H9 (cell line): ENCODE measurements around the gene ABCA13. TPM values are rescaled to one million over a fixed set of nuclear protein-coding genes. Genes with fewer than 3 reads are reported as not detected.

ENCODE experiments used
- DNase-seq: peaks from one replicate; pipeline ENCODE4 v3.0.0-alpha.2; 2017
- H2AFZ ChIP-seq: one replicate; pipeline ENCODE4 v1.6.1; 2013; ENCODE audit warnings: mild to moderate bottlenecking, low read length, control low read depth, moderate library complexity
- H2AK5ac ChIP-seq: 2 replicates; pipeline ENCODE4 v1.6.1; 2013; ENCODE audit warnings: low read length, control low read depth, mixed read lengths; ENCODE audit not compliant: insufficient read length
- H2BK120ac ChIP-seq: one replicate; pipeline ENCODE4 v1.6.1; 2013; ENCODE audit warnings: low read depth, mild to moderate bottlenecking, low read length, control low read depth, inconsistent platforms; ENCODE audit not compliant: poor library complexity, severe bottlenecking
- H2BK12ac ChIP-seq: 2 replicates; pipeline ENCODE4 v1.6.1; 2013; ENCODE audit warnings: low read length, control low read depth, mixed read lengths, low read depth; ENCODE audit not compliant: insufficient read length
- H2BK15ac ChIP-seq: 2 replicates; pipeline ENCODE4 v1.6.1; 2013; ENCODE audit warnings: low read depth, low read length, control low read depth
- H2BK20ac ChIP-seq: one replicate; pipeline ENCODE4 v1.6.1; 2013; ENCODE audit warnings: low read depth, mild to moderate bottlenecking, low read length, control low read depth, inconsistent platforms; ENCODE audit not compliant: poor library complexity, severe bottlenecking
- H2BK5ac ChIP-seq: 2 replicates; pipeline ENCODE4 v1.6.1; 2013; ENCODE audit warnings: low read length, control low read depth, mixed read lengths; ENCODE audit not compliant: insufficient read length
- H3K14ac ChIP-seq: 2 replicates; pipeline ENCODE4 v1.6.1; 2013; ENCODE audit warnings: low read length, control low read depth; ENCODE audit not compliant: insufficient read depth
- H3K18ac ChIP-seq: 2 replicates; pipeline ENCODE4 v1.6.1; 2013; ENCODE audit warnings: low read depth, mild to moderate bottlenecking, mixed read lengths, low read length, control low read depth; ENCODE audit not compliant: insufficient read length
- H3K23ac ChIP-seq: 2 replicates; pipeline ENCODE4 v1.6.1; 2013; ENCODE audit warnings: low read length, control low read depth, mixed read lengths, low read depth; ENCODE audit not compliant: insufficient read length
- H3K23me2 ChIP-seq: 2 replicates; pipeline ENCODE4 v1.6.1; 2013; ENCODE audit warnings: low read depth, mild to moderate bottlenecking, mixed read lengths, low read length, control low read depth; ENCODE audit not compliant: insufficient read length, poor library complexity, severe bottlenecking
- H3K27ac ChIP-seq: 2 replicates; pipeline ENCODE4 v1.5.1; 2013; ENCODE audit warnings: low read length, control low read depth, mixed read lengths, low read depth; ENCODE audit not compliant: insufficient read length
- H3K27me3 ChIP-seq: 2 replicates; pipeline ENCODE4 v1.6.1; 2013; ENCODE audit warnings: low read length, control low read depth, inconsistent platforms; ENCODE audit not compliant: insufficient read depth
- H3K4ac ChIP-seq: 2 replicates; pipeline ENCODE4 v1.6.1; 2013; ENCODE audit warnings: low read depth, mild to moderate bottlenecking, control low read depth, inconsistent platforms, low read length, moderate library complexity
- H3K4me1 ChIP-seq: 2 replicates; pipeline ENCODE4 v1.6.1; 2013; ENCODE audit warnings: low read length, control low read depth, inconsistent platforms; ENCODE audit not compliant: insufficient read depth
- H3K4me2 ChIP-seq: 2 replicates; pipeline ENCODE4 v1.6.1; 2013; ENCODE audit warnings: low read length, control low read depth, mixed read lengths; ENCODE audit not compliant: insufficient read length, insufficient read depth
- H3K56ac ChIP-seq: 2 replicates; pipeline ENCODE4 v1.6.1; 2013; ENCODE audit warnings: low read depth, mild to moderate bottlenecking, mixed read lengths, low read length, control low read depth; ENCODE audit not compliant: insufficient read length
- H3K79me1 ChIP-seq: 2 replicates; pipeline ENCODE4 v1.6.1; 2013; ENCODE audit warnings: low read depth, mild to moderate bottlenecking, moderate library complexity, low read length, control low read depth, inconsistent platforms; ENCODE audit not compliant: insufficient read depth, poor library complexity, severe bottlenecking
- H3K79me2 ChIP-seq: 2 replicates; pipeline ENCODE4 v1.6.1; 2013; ENCODE audit warnings: low read length, control low read depth, inconsistent platforms; ENCODE audit not compliant: insufficient read depth
- H3K9ac ChIP-seq: 2 replicates; pipeline ENCODE4 v1.6.1; 2013; ENCODE audit warnings: low read length, control low read depth, mixed read lengths; ENCODE audit not compliant: insufficient read length; ENCODE audit errors: extremely low read depth
- H3K9me3 ChIP-seq: one replicate; pipeline ENCODE4 v1.6.1; 2013; ENCODE audit warnings: low read depth, low read length, inconsistent platforms; ENCODE audit not compliant: control insufficient read depth
- H3T11ph ChIP-seq: one replicate; pipeline ENCODE4 v1.6.1; 2013; ENCODE audit warnings: mild to moderate bottlenecking, low read length, control low read depth, inconsistent platforms
- H4K20me1 ChIP-seq: one replicate; pipeline ENCODE4 v1.6.1; 2013; ENCODE audit not compliant: control insufficient read depth, insufficient read length, insufficient read depth
- H4K5ac ChIP-seq: 2 replicates; pipeline ENCODE4 v1.6.1; 2013; ENCODE audit warnings: low read depth, mild to moderate bottlenecking, mixed read lengths, low read length, control low read depth; ENCODE audit not compliant: insufficient read length
- H4K8ac ChIP-seq: replicated peaks from 2 replicates; pipeline ENCODE4 v1.6.1; 2013; ENCODE audit warnings: low read length, control low read depth, mixed read lengths, low read depth; ENCODE audit not compliant: insufficient read length
- H4K91ac ChIP-seq: 2 replicates; pipeline ENCODE4 v1.6.1; 2013; ENCODE audit warnings: low read depth, mild to moderate bottlenecking, moderate library complexity, mixed read lengths, low read length, control low read depth; ENCODE audit not compliant: insufficient read length
- H3K27ac Mint-ChIP-seq, 3 experiments: 2 replicates in 2 of 3; 3 replicates in 1 of 3; pipeline ENCODE4 v1.8.0; 2020 to 2021; ENCODE audit warnings: mixed read lengths in 3 of 3, mild to moderate bottlenecking in 1 of 3, moderate library complexity in 1 of 3
- H3K27me3 Mint-ChIP-seq: 2 replicates; pipeline ENCODE4 v1.8.0; 2021; ENCODE audit warnings: low read depth, mild to moderate bottlenecking, moderate library complexity, mixed read lengths
- H3K36me3 Mint-ChIP-seq, 3 experiments: 2 replicates in 2 of 3; 3 replicates in 1 of 3; pipeline ENCODE4 v1.8.0; 2020 to 2021; ENCODE audit warnings: low read depth in 3 of 3, mixed read lengths in 3 of 3; ENCODE audit not compliant: insufficient read depth in 1 of 3
- H3K4me1 Mint-ChIP-seq, 2 experiments: 2 replicates each; pipeline ENCODE4 v1.8.0; 2020; ENCODE audit warnings: mixed read lengths in 2 of 2
- H3K4me3 Mint-ChIP-seq, 2 experiments: 2 replicates in 1 of 2; 3 replicates in 1 of 2; pipeline ENCODE4 v1.8.0; 2020 to 2021; ENCODE audit warnings: mild to moderate bottlenecking in 2 of 2, mixed read lengths in 2 of 2, moderate library complexity in 1 of 2
- H3K9me3 Mint-ChIP-seq, 2 experiments: 2 replicates in 1 of 2; 3 replicates in 1 of 2; pipeline ENCODE4 v1.8.0; 2020; ENCODE audit warnings: mild to moderate bottlenecking in 2 of 2, mixed read lengths in 2 of 2, moderate library complexity in 1 of 2
- WGBS: extraction: QIAGEN DNeasy Blood & Tissue Kit; methylation state at CpG from one replicate; pipeline ENCODE4 v1.1.7; 2013; ENCODE audit warnings: missing lambda C conversion rate, low lambda C conversion rate, mixed read lengths; ENCODE audit not compliant: insufficient read length; ENCODE audit errors: extremely low coverage; 5-methylcytosine and 5-hydroxymethylcytosine counted together
- total RNA-seq: library from RNA; stranded (reverse); gene quantifications from 2 replicates; pipeline ENCODE4 v1.2.1, GENCODE V29; 2021
- TF ChIP-seq, protein P1 (sequence below): fragments of 200-600 bp; sonication (generic); conservative IDR thresholded peaks from 3 replicates; pipeline ENCODE4 v1.8.0; 2021; ENCODE audit warnings: antibody characterized with exemption, mild to moderate bottlenecking

Gene ABCA13
- total RNA-seq, 1 experiment from 2014 or later = 0.11 TPM

DNA sequence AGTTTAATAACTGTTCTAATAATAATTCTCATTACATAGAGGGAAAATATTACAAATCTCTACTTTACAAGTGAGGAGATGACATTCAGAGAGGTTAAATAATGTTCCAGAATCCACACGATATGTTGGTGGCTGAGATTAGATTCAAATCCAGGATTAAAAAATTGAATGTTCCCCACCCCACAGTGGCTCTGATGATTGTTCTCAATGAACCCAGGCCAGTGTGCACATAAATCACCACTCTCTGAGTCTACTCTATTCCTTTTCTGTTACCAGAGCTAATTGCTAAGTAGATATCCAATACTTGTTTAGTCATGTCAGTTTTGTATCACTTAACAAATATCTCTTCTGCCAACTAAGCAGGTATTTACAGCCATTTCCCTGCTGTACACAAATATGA is 281.0 kb downstream of the ABCA13 start:
- H3K27me3 ChIP-seq = no peaks in the 10 kb centered on the region
- H2BK20ac ChIP-seq = no peak overlapping the region
- H3K9ac ChIP-seq = no peak overlapping the region
- H4K20me1 ChIP-seq = no peaks in the 10 kb centered on the region
- TF ChIP-seq, protein P1, sequence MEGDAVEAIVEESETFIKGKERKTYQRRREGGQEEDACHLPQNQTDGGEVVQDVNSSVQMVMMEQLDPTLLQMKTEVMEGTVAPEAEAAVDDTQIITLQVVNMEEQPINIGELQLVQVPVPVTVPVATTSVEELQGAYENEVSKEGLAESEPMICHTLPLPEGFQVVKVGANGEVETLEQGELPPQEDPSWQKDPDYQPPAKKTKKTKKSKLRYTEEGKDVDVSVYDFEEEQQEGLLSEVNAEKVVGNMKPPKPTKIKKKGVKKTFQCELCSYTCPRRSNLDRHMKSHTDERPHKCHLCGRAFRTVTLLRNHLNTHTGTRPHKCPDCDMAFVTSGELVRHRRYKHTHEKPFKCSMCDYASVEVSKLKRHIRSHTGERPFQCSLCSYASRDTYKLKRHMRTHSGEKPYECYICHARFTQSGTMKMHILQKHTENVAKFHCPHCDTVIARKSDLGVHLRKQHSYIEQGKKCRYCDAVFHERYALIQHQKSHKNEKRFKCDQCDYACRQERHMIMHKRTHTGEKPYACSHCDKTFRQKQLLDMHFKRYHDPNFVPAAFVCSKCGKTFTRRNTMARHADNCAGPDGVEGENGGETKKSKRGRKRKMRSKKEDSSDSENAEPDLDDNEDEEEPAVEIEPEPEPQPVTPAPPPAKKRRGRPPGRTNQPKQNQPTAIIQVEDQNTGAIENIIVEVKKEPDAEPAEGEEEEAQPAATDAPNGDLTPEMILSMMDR = no peak
- H3T11ph ChIP-seq = no peak overlapping the region
- no peak overlapping the region for H3K4me2 ChIP-seq
- no peaks in the 10 kb centered on the region for H3K79me2 ChIP-seq
- no peaks in the 10 kb centered on the region for H3K36me3 Mint-ChIP-seq
- no peaks in the 10 kb centered on the region for H3K23me2 ChIP-seq
- no peak overlapping the region for H2AFZ ChIP-seq
- H3K27ac ChIP-seq = no peak overlapping the region
- H2BK120ac ChIP-seq = no peak overlapping the region
- no peaks in the 10 kb centered on the region for H3K9me3 Mint-ChIP-seq
- no peak overlapping the region for H3K14ac ChIP-seq
- no peak for DNase-seq
- H2BK5ac ChIP-seq = no peak overlapping the region
- no peaks in the 10 kb centered on the region for H3K9me3 ChIP-seq
- no peak overlapping the region for H4K91ac ChIP-seq
- H3K18ac ChIP-seq = no peak overlapping the region
- no peak overlapping the region for H4K5ac ChIP-seq
- no peak overlapping the region for H2AK5ac ChIP-seq
- no peak overlapping the region for H3K23ac ChIP-seq
- no CpG with 5 or more reads among the region's 1 CpG for WGBS
- no peak overlapping the region for H2BK12ac ChIP-seq
- H3K27ac Mint-ChIP-seq = no peak overlapping the region
- no peaks in the 10 kb centered on the region for H3K27me3 Mint-ChIP-seq
- no peak overlapping the region for H2BK15ac ChIP-seq
- no peak overlapping the region for H3K4me3 Mint-ChIP-seq
- H4K8ac ChIP-seq = no peak overlapping the region
- no peaks in the 10 kb centered on the region for H3K4me1 Mint-ChIP-seq
- H3K4ac ChIP-seq = no peak overlapping the region
- no peaks in the 10 kb centered on the region for H3K79me1 ChIP-seq
- no peaks in the 10 kb centered on the region for H3K4me1 ChIP-seq
- H3K56ac ChIP-seq = no peak overlapping the region
